SK-N-SH (cell line): ENCODE data around the gene DOCK4.

Source experiments
- EP300 ChIP-seq, 2 experiments: IDR thresholded peaks; 2 replicates each; pipeline versions ENCODE4 v1.4.0 to v1.6.1; 2012; ENCODE audit warnings: borderline replicate concordance in 1 of 2, low read depth in 1 of 2, low read length in 1 of 2
- MAX ChIP-seq: IDR thresholded peaks from 2 replicates; pipeline ENCODE4 v1.4.0; 2012; ENCODE audit warnings: low read depth
- RCOR1 ChIP-seq: fragments of 150-350 bp; IDR thresholded peaks from 2 replicates; pipeline ENCODE4 v1.6.1; 2017; ENCODE audit warnings: antibody characterized with exemption, low read length
- RFX5 ChIP-seq: IDR thresholded peaks from 2 replicates; pipeline ENCODE4 v1.6.1; 2012; ENCODE audit warnings: mild to moderate bottlenecking, improper control_type of control experiment, low read length
- TF ChIP-seq, protein P1 (sequence below): IDR thresholded peaks from 2 replicates; pipeline ENCODE4 v1.6.1; 2012; ENCODE audit warnings: mild to moderate bottlenecking, low read depth, low read length, moderate library complexity
- TF ChIP-seq, protein P2 (sequence below): fragments of 200-600 bp; sonication (generic); IDR thresholded peaks from 2 replicates; pipeline ENCODE4 v1.6.1; 2017; ENCODE audit warnings: antibody characterized with exemption, mild to moderate bottlenecking, moderate library complexity

- TF ChIP-seq, protein P1, sequence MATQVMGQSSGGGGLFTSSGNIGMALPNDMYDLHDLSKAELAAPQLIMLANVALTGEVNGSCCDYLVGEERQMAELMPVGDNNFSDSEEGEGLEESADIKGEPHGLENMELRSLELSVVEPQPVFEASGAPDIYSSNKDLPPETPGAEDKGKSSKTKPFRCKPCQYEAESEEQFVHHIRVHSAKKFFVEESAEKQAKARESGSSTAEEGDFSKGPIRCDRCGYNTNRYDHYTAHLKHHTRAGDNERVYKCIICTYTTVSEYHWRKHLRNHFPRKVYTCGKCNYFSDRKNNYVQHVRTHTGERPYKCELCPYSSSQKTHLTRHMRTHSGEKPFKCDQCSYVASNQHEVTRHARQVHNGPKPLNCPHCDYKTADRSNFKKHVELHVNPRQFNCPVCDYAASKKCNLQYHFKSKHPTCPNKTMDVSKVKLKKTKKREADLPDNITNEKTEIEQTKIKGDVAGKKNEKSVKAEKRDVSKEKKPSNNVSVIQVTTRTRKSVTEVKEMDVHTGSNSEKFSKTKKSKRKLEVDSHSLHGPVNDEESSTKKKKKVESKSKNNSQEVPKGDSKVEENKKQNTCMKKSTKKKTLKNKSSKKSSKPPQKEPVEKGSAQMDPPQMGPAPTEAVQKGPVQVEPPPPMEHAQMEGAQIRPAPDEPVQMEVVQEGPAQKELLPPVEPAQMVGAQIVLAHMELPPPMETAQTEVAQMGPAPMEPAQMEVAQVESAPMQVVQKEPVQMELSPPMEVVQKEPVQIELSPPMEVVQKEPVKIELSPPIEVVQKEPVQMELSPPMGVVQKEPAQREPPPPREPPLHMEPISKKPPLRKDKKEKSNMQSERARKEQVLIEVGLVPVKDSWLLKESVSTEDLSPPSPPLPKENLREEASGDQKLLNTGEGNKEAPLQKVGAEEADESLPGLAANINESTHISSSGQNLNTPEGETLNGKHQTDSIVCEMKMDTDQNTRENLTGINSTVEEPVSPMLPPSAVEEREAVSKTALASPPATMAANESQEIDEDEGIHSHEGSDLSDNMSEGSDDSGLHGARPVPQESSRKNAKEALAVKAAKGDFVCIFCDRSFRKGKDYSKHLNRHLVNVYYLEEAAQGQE = no peak
- no peak for TF ChIP-seq EP300 (IDR thresholded peaks at IDR 0.05; ENCODE audit: borderline replicate concordance in 1 of 2, low read depth in 1 of 2, low read length in 1 of 2)
- no peak for TF ChIP-seq MAX
- TF ChIP-seq RCOR1 = no peak
- TF ChIP-seq, protein P2, sequence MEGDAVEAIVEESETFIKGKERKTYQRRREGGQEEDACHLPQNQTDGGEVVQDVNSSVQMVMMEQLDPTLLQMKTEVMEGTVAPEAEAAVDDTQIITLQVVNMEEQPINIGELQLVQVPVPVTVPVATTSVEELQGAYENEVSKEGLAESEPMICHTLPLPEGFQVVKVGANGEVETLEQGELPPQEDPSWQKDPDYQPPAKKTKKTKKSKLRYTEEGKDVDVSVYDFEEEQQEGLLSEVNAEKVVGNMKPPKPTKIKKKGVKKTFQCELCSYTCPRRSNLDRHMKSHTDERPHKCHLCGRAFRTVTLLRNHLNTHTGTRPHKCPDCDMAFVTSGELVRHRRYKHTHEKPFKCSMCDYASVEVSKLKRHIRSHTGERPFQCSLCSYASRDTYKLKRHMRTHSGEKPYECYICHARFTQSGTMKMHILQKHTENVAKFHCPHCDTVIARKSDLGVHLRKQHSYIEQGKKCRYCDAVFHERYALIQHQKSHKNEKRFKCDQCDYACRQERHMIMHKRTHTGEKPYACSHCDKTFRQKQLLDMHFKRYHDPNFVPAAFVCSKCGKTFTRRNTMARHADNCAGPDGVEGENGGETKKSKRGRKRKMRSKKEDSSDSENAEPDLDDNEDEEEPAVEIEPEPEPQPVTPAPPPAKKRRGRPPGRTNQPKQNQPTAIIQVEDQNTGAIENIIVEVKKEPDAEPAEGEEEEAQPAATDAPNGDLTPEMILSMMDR = no peak
- no peak for TF ChIP-seq RFX5
These were observed 139.0 kb downstream of the DOCK4 start for GRCh38 chr7:112067200-112067599.
